HEK293 (cell line): Measurements from ENCODE around the gene MTMR6.

Source experiments
- CTCF ChIA-PET: fragments of 350-600 bp; formaldehyde crosslinking; extraction: SDS; loops from one replicate; lab custom pipeline; 2021; ENCODE audit warnings: antibody characterized with exemption; lab: Yijun Ruan, JAX
- POLR2A ChIA-PET: fragments of 300-600 bp; formaldehyde crosslinking; extraction: SDS; loops from one replicate; lab custom pipeline; 2020; ENCODE audit warnings: antibody characterized with exemption, inconsistent platforms; lab: Yijun Ruan, JAX
- H3K27ac ChIP-seq: fragments of 200-500 bp; sonication (Bioruptor generic); 2 replicates; pipeline ENCODE4 v1.5.1; 2014; ENCODE audit warnings: low read depth, low read length, control low read depth, inconsistent platforms; ENCODE audit errors: extremely low read depth
- H3K36me3 ChIP-seq, 2 experiments: fragments of 200-500 bp in 1 of 2; sonication (Bioruptor generic) in 1 of 2; 1 replicate in 1 of 2; 2 replicates in 1 of 2; pipeline ENCODE4 v1.5.1; 2014 to 2017; ENCODE audit warnings: inconsistent platforms in 2 of 2, low read length in 2 of 2; ENCODE audit not compliant: control insufficient read depth in 2 of 2, insufficient read depth in 1 of 2
- H3K4me1 ChIP-seq: fragments of 200-500 bp; sonication (Bioruptor generic); 2 replicates; pipeline ENCODE4 v1.5.1; 2014; ENCODE audit warnings: mild to moderate bottlenecking, low read length, inconsistent platforms; ENCODE audit not compliant: control insufficient read depth, insufficient read depth
- H3K4me3 ChIP-seq: 2 replicates; pipeline ENCODE4 v1.5.1; 2011; ENCODE audit warnings: low read depth, mild to moderate bottlenecking, control low read depth, low read length, moderate library complexity
- H3K9me3 ChIP-seq: fragments of 200-500 bp; sonication (Bioruptor generic); 2 replicates; pipeline ENCODE4 v1.5.1; 2014; ENCODE audit warnings: low read depth, low read length, inconsistent platforms; ENCODE audit not compliant: control insufficient read depth, insufficient read depth
- BCL11A ChIP-seq: fragments of 450-650 bp; formaldehyde crosslinking; IDR thresholded peaks from 2 replicates; pipeline ENCODE4 v1.5.1; 2016; ENCODE audit warnings: low read depth, missing biosample characterization, missing genetic modification characterization
- BCL6B ChIP-seq: fragments of 450-650 bp; formaldehyde crosslinking; IDR thresholded peaks from 2 replicates; pipeline ENCODE4 v1.5.1; 2017; ENCODE audit warnings: missing biosample characterization, missing genetic modification characterization
- EGR2 ChIP-seq: fragments of 450-650 bp; formaldehyde crosslinking; IDR thresholded peaks from 2 replicates; pipeline ENCODE4 v1.5.1; 2016; ENCODE audit warnings: low read depth, missing biosample characterization, missing genetic modification characterization
- FEZF1 ChIP-seq: fragments of 450-650 bp; formaldehyde crosslinking; IDR thresholded peaks from 2 replicates; pipeline ENCODE4 v1.5.1; 2016; ENCODE audit warnings: missing biosample characterization, missing genetic modification characterization
- GLI4 ChIP-seq: fragments of 450-650 bp; formaldehyde crosslinking; IDR thresholded peaks from 2 replicates; pipeline ENCODE4 v1.5.1; 2016; ENCODE audit warnings: missing biosample characterization, missing genetic modification characterization
- HOXA7 ChIP-seq: sonication (generic); formaldehyde crosslinking; IDR thresholded peaks from 2 replicates; pipeline ENCODE4 v1.8.1; 2022; ENCODE audit warnings: missing genetic modification reagents, borderline replicate concordance
- KLF7 ChIP-seq: fragments of 450-650 bp; formaldehyde crosslinking; IDR thresholded peaks from 2 replicates; pipeline ENCODE4 v1.5.1; 2016; ENCODE audit warnings: missing biosample characterization, missing genetic modification characterization, borderline replicate concordance
- MZF1 ChIP-seq: fragments of 450-650 bp; formaldehyde crosslinking; IDR thresholded peaks from 2 replicates; pipeline ENCODE4 v1.5.1; 2017; ENCODE audit warnings: missing biosample characterization, missing genetic modification characterization, borderline replicate concordance
- SCRT1 ChIP-seq: fragments of 450-650 bp; formaldehyde crosslinking; IDR thresholded peaks from 2 replicates; pipeline ENCODE4 v1.5.1; 2016; ENCODE audit warnings: missing biosample characterization, missing genetic modification characterization, borderline replicate concordance
- ZBTB26 ChIP-seq: fragments of 450-650 bp; formaldehyde crosslinking; optimal IDR thresholded peaks from 2 replicates; pipeline ENCODE3; 2016; ENCODE audit warnings: missing biosample characterization, mild to moderate bottlenecking, missing genetic modification characterization
- ZNF121 ChIP-seq: fragments of 450-650 bp; formaldehyde crosslinking; IDR thresholded peaks from 2 replicates; pipeline ENCODE4 v1.5.1; 2016; ENCODE audit warnings: missing biosample characterization, missing genetic modification characterization
- ZNF138 ChIP-seq: fragments of 450-650 bp; formaldehyde crosslinking; IDR thresholded peaks from 2 replicates; pipeline ENCODE4 v1.5.1; 2016; ENCODE audit warnings: missing biosample characterization, missing genetic modification characterization, borderline replicate concordance
- ZNF18 ChIP-seq: fragments of 450-650 bp; formaldehyde crosslinking; IDR thresholded peaks from 2 replicates; pipeline ENCODE4 v1.5.1; 2016; ENCODE audit warnings: missing biosample characterization, missing genetic modification characterization
- ZNF24 ChIP-seq: fragments of 450-650 bp; formaldehyde crosslinking; IDR thresholded peaks from 2 replicates; pipeline ENCODE4 v1.5.1; 2016; ENCODE audit warnings: missing biosample characterization, missing genetic modification characterization
- ZNF26 ChIP-seq: fragments of 450-650 bp; formaldehyde crosslinking; IDR thresholded peaks from 2 replicates; pipeline ENCODE4 v1.5.1; 2016; ENCODE audit warnings: missing biosample characterization, missing genetic modification characterization
- ZNF324 ChIP-seq: fragments of 450-650 bp; formaldehyde crosslinking; IDR thresholded peaks from 2 replicates; pipeline ENCODE4 v1.5.1; 2016; ENCODE audit warnings: missing biosample characterization, missing genetic modification characterization
- ZNF335 ChIP-seq: fragments of 450-650 bp; formaldehyde crosslinking; conservative IDR thresholded peaks from 2 replicates; pipeline ENCODE4 v1.5.1; 2016; ENCODE audit warnings: missing biosample characterization, missing genetic modification characterization
- ZNF37A ChIP-seq: fragments of 450-650 bp; IDR thresholded peaks from 2 replicates; pipeline ENCODE4 v1.5.1; 2018; ENCODE audit warnings: missing biosample characterization, missing genetic modification characterization
- ZNF423 ChIP-seq: fragments of 450-650 bp; formaldehyde crosslinking; IDR thresholded peaks from 2 replicates; pipeline ENCODE4 v1.5.1; 2016; ENCODE audit warnings: missing biosample characterization, missing genetic modification characterization
- ZNF48 ChIP-seq: fragments of 450-650 bp; formaldehyde crosslinking; IDR thresholded peaks from 2 replicates; pipeline ENCODE4 v1.5.1; 2016; ENCODE audit warnings: missing biosample characterization, missing genetic modification characterization
- ZNF549 ChIP-seq: fragments of 450-650 bp; IDR thresholded peaks from 2 replicates; pipeline ENCODE4 v1.5.1; 2018; ENCODE audit warnings: missing biosample characterization, missing genetic modification characterization, mild to moderate bottlenecking, inconsistent platforms, moderate library complexity
- ZNF580 ChIP-seq: fragments of 450-650 bp; formaldehyde crosslinking; IDR thresholded peaks from 2 replicates; pipeline ENCODE4 v1.5.1; 2016; ENCODE audit warnings: missing biosample characterization, missing genetic modification characterization
- ZNF670 ChIP-seq: fragments of 450-650 bp; formaldehyde crosslinking; IDR thresholded peaks from 2 replicates; pipeline ENCODE4 v1.5.1; 2016; ENCODE audit warnings: missing biosample characterization, missing genetic modification characterization, low read depth
- ZSCAN4 ChIP-seq: fragments of 450-650 bp; formaldehyde crosslinking; IDR thresholded peaks from 2 replicates; pipeline ENCODE4 v1.5.1; 2017; ENCODE audit warnings: missing biosample characterization, missing genetic modification characterization

MTMR6 gene

GRCh38 chr13:25215253-25215575 is 72.1 kb downstream of the MTMR6 start:
- ChIA-PET POLR2A (no interaction called here), CTCF (interaction anchor here (1.5 kb wide), 1 partner anchor 161 kb away, joined by 5 read pairs; no protein-coding TSS in a partner anchor)
- no peaks in the 10 kb centered on the region for H3K4me1 ChIP-seq
- TF ChIP-seq MZF1 (tag by site-specific recombination), result no peak
- no peak for TF ChIP-seq ZNF48 (tag by site-specific recombination)
- TF ChIP-seq ZNF549 (tag by site-specific recombination), result no peak
- no peak for TF ChIP-seq ZNF580 (tag by site-specific recombination)
- TF ChIP-seq HOXA7 (CRISPR knock-in tag), result no peak
- no peak for TF ChIP-seq KLF7 (tag by site-specific recombination)
- no peak for TF ChIP-seq ZNF423 (tag by site-specific recombination)
- no peak overlapping the region for H3K4me3 ChIP-seq
- no peaks in the 10 kb centered on the region for H3K9me3 ChIP-seq
- no peak overlapping the region for H3K27ac ChIP-seq
- H3K36me3 ChIP-seq, result no peaks in the 10 kb centered on the region

GRCh38 chr13:25214491-25215252 is 72.6 kb downstream of the MTMR6 start:
- Histone ChIP-seq H3K9me3 (no peaks in the 10 kb centered on the region), H3K36me3 (no peaks in the 10 kb centered on the region), H3K4me3 (no peak overlapping the region), H3K4me1 (no peaks in the 10 kb centered on the region), H3K27ac (no peak overlapping the region)
- CTCF ChIA-PET, result interaction anchor here (0.6 kb wide), 1 partner anchor 82 kb away, joined by 3 read pairs; no protein-coding TSS in a partner anchor
- TF ChIP-seq FEZF1 (tag by site-specific recombination) (0 out of 2 replicates have a peak, but pooled peaks have one; percentile 11), ZNF26 (tag by site-specific recombination) (no peak)
- POLR2A ChIA-PET, result no interaction called here

GRCh38 chr13:25213715-25214114 is 73.6 kb downstream of the MTMR6 start:
- CTCF ChIA-PET, result no interaction called here

More at GRCh38 chr13:25213715-25214114, 73.6 kb downstream of the MTMR6 start:
- TF ChIP-seq ZNF24 (no peak), EGR2 (tag by site-specific recombination) (no peak), GLI4 (tag by site-specific recombination) (no peak), ZNF138 (no peak), ZNF37A (tag by site-specific recombination) (no peak), ZNF324 (tag by site-specific recombination) (no peak), ZNF48 (tag by site-specific recombination) (no peak), ZBTB26 (tag by site-specific recombination) (no peak), ZNF670 (tag by site-specific recombination) (no peak), BCL11A (no peak), ZNF335 (tag by site-specific recombination) (no peak), BCL6B (no peak), ZNF549 (tag by site-specific recombination) (no peak), ZNF121 (tag by site-specific recombination) (no peak), ZSCAN4 (no peak), ZNF18 (tag by site-specific recombination) (no peak), SCRT1 (no peak)
- no peak overlapping the region for H3K27ac ChIP-seq
- no peaks in the 10 kb centered on the region for H3K36me3 ChIP-seq
- no peak overlapping the region for H3K4me3 ChIP-seq
- POLR2A ChIA-PET, result interaction anchor here (0.6 kb wide), 1 partner anchor 59 kb away, joined by 3 read pairs; no protein-coding TSS in a partner anchor
- no peaks in the 10 kb centered on the region for H3K9me3 ChIP-seq
- no peaks in the 10 kb centered on the region for H3K4me1 ChIP-seq
